Panc1 (cell line): ENCODE results near the gene DNAH6.

Experiments
- POLR2AphosphoS5 ChIP-seq: IDR thresholded peaks from 2 replicates; pipeline ENCODE4 v1.6.1; 2012; ENCODE audit warnings: mild to moderate bottlenecking, low read depth, low read length, moderate library complexity
- SIN3A ChIP-seq: IDR thresholded peaks from 2 replicates; pipeline ENCODE4 v1.6.1; 2012; ENCODE audit warnings: low read depth, mild to moderate bottlenecking, low read length, moderate library complexity, borderline replicate concordance; ENCODE audit not compliant: insufficient read depth

- TF ChIP-seq SIN3A, result no peak
- no peak for TF ChIP-seq POLR2AphosphoS5
Measured at GRCh38 chr2:84865181-84865783, 349.0 kb downstream of the DNAH6 start.
